ENCODE results near the gene SND1. TPM values are rescaled to one million over a fixed set of nuclear protein-coding genes. Genes with fewer than 3 reads are reported as not detected.

Gene SND1
- total RNA-seq, 1 experiment from 2014 or later: 218 TPM

- peak overlapping the region; percentile 1 to 27 (median 11); a peak in 3 of 7 replicates for H3K27ac Mint-ChIP-seq
- no peak for TF ChIP-seq CTCF (conservative IDR thresholded peaks at IDR 0.05)
- H2AFZ ChIP-seq (ENCODE audit: low read length): no peak overlapping the region
- no peak overlapping the region for H3K23ac ChIP-seq (ENCODE audit: insufficient read length, low read depth, low read length)
- no peaks in the 10 kb centered on the region for H3K9me3 ChIP-seq (ENCODE audit: control insufficient read depth, low read depth, low read length)
- H2BK12ac ChIP-seq (ENCODE audit: insufficient read length, low read depth, low read length): no peak overlapping the region
- H3K27me3 ChIP-seq (ENCODE audit: insufficient read depth, low read length): no peaks in the 10 kb centered on the region; the same call in 1 of the 2 replicates
- no peak overlapping the region for H3K27ac ChIP-seq (ENCODE audit: insufficient read length, low read depth, low read length)
- no peak overlapping the region for H3K4me3 Mint-ChIP-seq
- H3K36me3 Mint-ChIP-seq (ENCODE audit: insufficient read depth in 1 of 3, low read depth in 3 of 3): peaks cover 18 to 42% (median 27%) of the 10 kb centered on the region in 3 experiments; a peak in 6 of 7 replicates
- no peak overlapping the region for H3K56ac ChIP-seq (ENCODE audit: insufficient read length, low read depth, low read length)
- no peak overlapping the region for H3K4ac ChIP-seq (ENCODE audit: low read depth, low read length)
- peaks cover 27 to 28% of the 10 kb centered on the region in 2 experiments for H3K4me1 Mint-ChIP-seq
- no peak overlapping the region for H4K5ac ChIP-seq (ENCODE audit: insufficient read length, low read depth, low read length)
- no peaks in the 10 kb centered on the region for H3K27me3 Mint-ChIP-seq (ENCODE audit: low read depth)
- no peak for DNase-seq
- H3K79me1 ChIP-seq (ENCODE audit: insufficient read depth, low read depth, low read length, poor library complexity, severe bottlenecking): no peaks in the 10 kb centered on the region
- peaks cover 13% of the 10 kb centered on the region; the same call in 1 of the 2 replicates for H3K4me1 ChIP-seq (ENCODE audit: insufficient read depth, low read length)
- no peaks in the 10 kb centered on the region for H3K79me2 ChIP-seq (ENCODE audit: insufficient read depth, low read length)
- no peak overlapping the region for H3K18ac ChIP-seq (ENCODE audit: insufficient read length, low read depth, low read length)
- WGBS (ENCODE audit: extremely low coverage, insufficient read length, low lambda C conversion rate): no CpG with 5 or more reads among the region's 4 CpGs
- no peaks in the 10 kb centered on the region; a peak in 1 of 5 replicates for H3K9me3 Mint-ChIP-seq
- no peak overlapping the region for H3K4me2 ChIP-seq (ENCODE audit: insufficient read depth, insufficient read length, low read length)
- H3K14ac ChIP-seq (ENCODE audit: insufficient read depth, low read length): no peak overlapping the region
- no peak overlapping the region for H2BK15ac ChIP-seq (ENCODE audit: low read depth, low read length)
- no peak overlapping the region for H2BK5ac ChIP-seq (ENCODE audit: insufficient read length, low read length)
- H2AK5ac ChIP-seq (ENCODE audit: insufficient read length, low read length): no peak overlapping the region
- no peak overlapping the region for H2BK120ac ChIP-seq (ENCODE audit: low read depth, low read length, poor library complexity, severe bottlenecking)
- no peak overlapping the region for H4K91ac ChIP-seq (ENCODE audit: insufficient read length, low read depth, low read length)
- H3K23me2 ChIP-seq (ENCODE audit: insufficient read length, low read depth, low read length, poor library complexity, severe bottlenecking): no peaks in the 10 kb centered on the region
- H4K20me1 ChIP-seq (ENCODE audit: control insufficient read depth, insufficient read depth, insufficient read length): no peaks in the 10 kb centered on the region
- no peak overlapping the region for H3K9ac ChIP-seq (ENCODE audit: extremely low read depth, insufficient read length, low read length)
- no peak overlapping the region for H3T11ph ChIP-seq (ENCODE audit: low read length)
- H2BK20ac ChIP-seq (ENCODE audit: low read depth, low read length, poor library complexity, severe bottlenecking): no peak overlapping the region
- no peak overlapping the region for H4K8ac ChIP-seq (replicated peaks; ENCODE audit: insufficient read length, low read depth, low read length)
These were observed 239.2 kb downstream of the SND1 start for GRCh38 chr7:127891144-127891543.

Data from H9 (cell line).